SK-N-SH (cell line): Measurements from ENCODE around the gene INPP5A.

ENCODE experiments used
- EZH2phosphoT487 ChIP-seq: fragments of 200-600 bp; sonication (generic); IDR thresholded peaks from 2 replicates; pipeline ENCODE4 v1.6.1; 2017; ENCODE audit warnings: low read depth, mixed run types, mild to moderate bottlenecking, antibody characterized with exemption, moderate library complexity, borderline replicate concordance
- ZBTB33 ChIP-seq: IDR thresholded peaks from 2 replicates; pipeline ENCODE4 v1.4.0; 2012; ENCODE audit warnings: low read depth, borderline replicate concordance

GRCh38 chr10:132603851-132604533 lies 66.4 kb downstream of the INPP5A start:
- TF ChIP-seq EZH2phosphoT487 (no peak), ZBTB33 (no peak)
